HepG2 (cell line): ENCODE results near the gene SNRPD3. TPM values are rescaled to one million over a fixed set of nuclear protein-coding genes. Genes with fewer than 3 reads are reported as not detected.

Experiments used
- FOSL1 ChIP-seq: sonication (generic); formaldehyde crosslinking; IDR thresholded peaks from 2 replicates; pipeline ENCODE4 v1.9.0; 2021; ENCODE audit warnings: missing genetic modification reagents, borderline replicate concordance
- FOXJ3 ChIP-seq: sonication (generic); formaldehyde crosslinking; IDR thresholded peaks from 2 replicates; pipeline ENCODE4 v1.4.0; 2020; ENCODE audit warnings: missing genetic modification reagents, mild to moderate bottlenecking, borderline replicate concordance
- GPN1 ChIP-seq: sonication (generic); formaldehyde crosslinking; IDR thresholded peaks from 2 replicates; pipeline ENCODE4 v1.5.1; 2020; ENCODE audit warnings: missing genetic modification reagents, borderline replicate concordance
- NR2F2 ChIP-seq: IDR thresholded peaks from 2 replicates; pipeline ENCODE4 v1.6.1; 2012; ENCODE audit warnings: low read depth, inconsistent platforms, borderline replicate concordance
- PHF8 ChIP-seq: sonication (generic); formaldehyde crosslinking; IDR thresholded peaks from 2 replicates; pipeline ENCODE4 v1.5.0; 2020; ENCODE audit warnings: missing genetic modification reagents
- PLRG1 ChIP-seq: fragments of 450-650 bp; conservative IDR thresholded peaks from 2 replicates; pipeline ENCODE4 v1.6.1; 2016
- SMAD9 ChIP-seq: sonication (generic); formaldehyde crosslinking; IDR thresholded peaks from 2 replicates; pipeline ENCODE4 v1.5.1; 2020; ENCODE audit warnings: mild to moderate bottlenecking, missing genetic modification reagents
- TAF15 ChIP-seq: fragments of 200-400 bp; formaldehyde crosslinking; IDR thresholded peaks from one replicate; pipeline ENCODE4 v1.6.1; 2018; ENCODE audit warnings: mild to moderate bottlenecking, low read depth, low read length; ENCODE audit not compliant: poor library complexity, severe bottlenecking
- TOPORS ChIP-seq: sonication (generic); formaldehyde crosslinking; IDR thresholded peaks from 2 replicates; pipeline ENCODE4 v1.8.0; 2023; ENCODE audit warnings: mild to moderate bottlenecking, missing genetic modification reagents
- ZNF260 ChIP-seq: sonication (generic); formaldehyde crosslinking; IDR thresholded peaks from 2 replicates; pipeline ENCODE4 v1.4.0; 2020; ENCODE audit warnings: missing genetic modification reagents, low read depth, mild to moderate bottlenecking, borderline replicate concordance
- ZNF296 ChIP-seq: sonication (generic); formaldehyde crosslinking; conservative IDR thresholded peaks from 2 replicates; pipeline ENCODE4 v1.5.0; 2020; ENCODE audit warnings: mild to moderate bottlenecking, missing genetic modification reagents
- ZNF432 ChIP-seq: sonication (generic); formaldehyde crosslinking; IDR thresholded peaks from 2 replicates; pipeline ENCODE4 v1.5.0; 2020; ENCODE audit warnings: missing genetic modification reagents, mild to moderate bottlenecking, borderline replicate concordance
- ZNF484 ChIP-seq: sonication (generic); formaldehyde crosslinking; IDR thresholded peaks from 2 replicates; pipeline ENCODE4 v1.5.1; 2020; ENCODE audit warnings: mild to moderate bottlenecking, low read depth, missing genetic modification reagents, borderline replicate concordance
- ZNF746 ChIP-seq: sonication (generic); formaldehyde crosslinking; IDR thresholded peaks from 2 replicates; pipeline ENCODE4 v1.8.0; 2022; ENCODE audit warnings: mild to moderate bottlenecking, missing genetic modification reagents
- polyA plus RNA-seq, 8 experiments: library from polyadenylated mRNA; depleted of rRNA in 3 of 8; stranded (reverse) in 7 of 8; unstranded in 1 of 8; fragments of >200 nt; fragmentation: Illumina TruSeq in 4 of 8; extraction: Trizol in 4 of 8; gene quantifications; 2 replicates each; pipeline versions ENCODE4 v1.2.1 to v1.2.3, GENCODE V29; 2011 to 2016; ENCODE audit warnings: low read depth in 4 of 8, missing spikeins in 1 of 8, mixed read lengths in 1 of 8; ENCODE audit not compliant: insufficient read depth in 1 of 8
- total RNA-seq, 5 experiments: library from RNA; depleted of rRNA; stranded (reverse); fragments of >200 nt; fragmentation: Illumina TruSeq; extraction: Trizol; gene quantifications; 2 replicates each; pipeline ENCODE4 v1.2.3, GENCODE V29; 2016; ENCODE audit warnings: low read depth in 1 of 5
- TF ChIP-seq, protein P1 (sequence below): sonication (generic); formaldehyde crosslinking; IDR thresholded peaks from 2 replicates; pipeline ENCODE4 v1.4.0; 2020; ENCODE audit warnings: mild to moderate bottlenecking, missing genetic modification reagents
- TF ChIP-seq, protein P2 (sequence below): sonication (generic); formaldehyde crosslinking; IDR thresholded peaks from 2 replicates; pipeline ENCODE4 v1.5.0; 2020; ENCODE audit warnings: mild to moderate bottlenecking, missing genetic modification reagents
- TF ChIP-seq, protein P3 (sequence below): sonication (generic); formaldehyde crosslinking; IDR thresholded peaks from 2 replicates; pipeline ENCODE4 v1.4.0; 2020; ENCODE audit warnings: missing genetic modification reagents, mild to moderate bottlenecking, borderline replicate concordance
- TF ChIP-seq, protein P4 (sequence below): sonication (generic); formaldehyde crosslinking; IDR thresholded peaks from 2 replicates; pipeline ENCODE4 v1.8.0; 2023; ENCODE audit warnings: mild to moderate bottlenecking, missing genetic modification reagents
- TF ChIP-seq, protein P5 (sequence below): sonication (generic); formaldehyde crosslinking; IDR thresholded peaks from 2 replicates; pipeline ENCODE4 v1.5.1; 2020; ENCODE audit warnings: missing genetic modification reagents, mild to moderate bottlenecking, borderline replicate concordance
- TF ChIP-seq, protein P6 (sequence below): sonication (generic); formaldehyde crosslinking; IDR thresholded peaks from 2 replicates; pipeline ENCODE4 v1.4.0; 2020; ENCODE audit warnings: missing genetic modification reagents

Gene SNRPD3
- total and polyA plus RNA-seq, 2 of the 13 experiments (the other 11 are each of a cell fraction or from before 2014, with no cell fraction given): 110 to 209 TPM

DNA sequence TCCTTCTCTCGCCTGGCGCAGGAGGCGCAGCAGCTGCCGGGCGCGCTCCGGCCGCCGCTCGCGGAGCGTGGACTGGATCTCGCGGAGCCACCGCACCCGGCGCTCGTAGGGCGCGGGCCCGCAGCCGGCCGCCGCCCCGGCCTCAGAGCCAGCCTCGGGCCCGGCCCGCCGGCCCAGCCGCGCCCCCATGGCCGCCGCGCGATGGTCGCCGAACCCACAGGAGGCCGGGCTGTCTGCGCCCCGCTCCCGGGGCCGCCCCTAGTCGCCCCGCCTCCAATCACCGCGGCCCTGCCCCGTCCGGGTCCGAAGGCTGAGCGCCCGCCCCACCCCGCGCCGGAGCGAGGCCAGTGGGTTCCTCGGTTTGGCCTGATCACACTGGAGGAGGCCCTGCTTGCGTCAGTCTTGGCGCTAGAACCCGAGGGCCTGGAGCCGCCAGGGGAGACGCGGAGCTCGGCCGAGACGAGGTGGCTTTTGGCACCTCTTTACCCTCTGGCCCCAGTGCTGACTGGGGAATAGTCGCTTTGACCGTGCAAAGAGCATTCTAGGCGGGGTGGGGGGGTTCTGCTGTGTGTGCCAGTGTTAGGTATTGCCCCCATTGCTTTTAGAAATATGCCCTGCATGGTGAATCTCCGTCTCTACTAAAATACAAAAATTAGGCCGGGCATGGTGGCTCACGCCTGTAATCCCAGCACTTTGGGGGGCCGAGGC, 37.2 kb downstream of the SNRPD3 start, which contains the start of gene LRRC75B (continued):
- peak; percentile 66 for TF ChIP-seq PHF8
- no peak for TF ChIP-seq PLRG1
- TF ChIP-seq, protein P1, sequence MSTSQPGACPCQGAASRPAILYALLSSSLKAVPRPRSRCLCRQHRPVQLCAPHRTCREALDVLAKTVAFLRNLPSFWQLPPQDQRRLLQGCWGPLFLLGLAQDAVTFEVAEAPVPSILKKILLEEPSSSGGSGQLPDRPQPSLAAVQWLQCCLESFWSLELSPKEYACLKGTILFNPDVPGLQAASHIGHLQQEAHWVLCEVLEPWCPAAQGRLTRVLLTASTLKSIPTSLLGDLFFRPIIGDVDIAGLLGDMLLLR: no peak; the same call in 1 of the 2 replicates
- TF ChIP-seq, protein P2, sequence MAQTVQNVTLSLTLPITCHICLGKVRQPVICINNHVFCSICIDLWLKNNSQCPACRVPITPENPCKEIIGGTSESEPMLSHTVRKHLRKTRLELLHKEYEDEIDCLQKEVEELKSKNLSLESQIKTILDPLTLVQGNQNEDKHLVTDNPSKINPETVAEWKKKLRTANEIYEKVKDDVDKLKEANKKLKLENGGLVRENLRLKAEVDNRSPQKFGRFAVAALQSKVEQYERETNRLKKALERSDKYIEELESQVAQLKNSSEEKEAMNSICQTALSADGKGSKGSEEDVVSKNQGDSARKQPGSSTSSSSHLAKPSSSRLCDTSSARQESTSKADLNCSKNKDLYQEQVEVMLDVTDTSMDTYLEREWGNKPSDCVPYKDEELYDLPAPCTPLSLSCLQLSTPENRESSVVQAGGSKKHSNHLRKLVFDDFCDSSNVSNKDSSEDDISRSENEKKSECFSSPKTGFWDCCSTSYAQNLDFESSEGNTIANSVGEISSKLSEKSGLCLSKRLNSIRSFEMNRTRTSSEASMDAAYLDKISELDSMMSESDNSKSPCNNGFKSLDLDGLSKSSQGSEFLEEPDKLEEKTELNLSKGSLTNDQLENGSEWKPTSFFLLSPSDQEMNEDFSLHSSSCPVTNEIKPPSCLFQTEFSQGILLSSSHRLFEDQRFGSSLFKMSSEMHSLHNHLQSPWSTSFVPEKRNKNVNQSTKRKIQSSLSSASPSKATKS (CRISPR knock-in tag): no peak; the same call in 1 of the 2 replicates
- TF ChIP-seq, protein P3, sequence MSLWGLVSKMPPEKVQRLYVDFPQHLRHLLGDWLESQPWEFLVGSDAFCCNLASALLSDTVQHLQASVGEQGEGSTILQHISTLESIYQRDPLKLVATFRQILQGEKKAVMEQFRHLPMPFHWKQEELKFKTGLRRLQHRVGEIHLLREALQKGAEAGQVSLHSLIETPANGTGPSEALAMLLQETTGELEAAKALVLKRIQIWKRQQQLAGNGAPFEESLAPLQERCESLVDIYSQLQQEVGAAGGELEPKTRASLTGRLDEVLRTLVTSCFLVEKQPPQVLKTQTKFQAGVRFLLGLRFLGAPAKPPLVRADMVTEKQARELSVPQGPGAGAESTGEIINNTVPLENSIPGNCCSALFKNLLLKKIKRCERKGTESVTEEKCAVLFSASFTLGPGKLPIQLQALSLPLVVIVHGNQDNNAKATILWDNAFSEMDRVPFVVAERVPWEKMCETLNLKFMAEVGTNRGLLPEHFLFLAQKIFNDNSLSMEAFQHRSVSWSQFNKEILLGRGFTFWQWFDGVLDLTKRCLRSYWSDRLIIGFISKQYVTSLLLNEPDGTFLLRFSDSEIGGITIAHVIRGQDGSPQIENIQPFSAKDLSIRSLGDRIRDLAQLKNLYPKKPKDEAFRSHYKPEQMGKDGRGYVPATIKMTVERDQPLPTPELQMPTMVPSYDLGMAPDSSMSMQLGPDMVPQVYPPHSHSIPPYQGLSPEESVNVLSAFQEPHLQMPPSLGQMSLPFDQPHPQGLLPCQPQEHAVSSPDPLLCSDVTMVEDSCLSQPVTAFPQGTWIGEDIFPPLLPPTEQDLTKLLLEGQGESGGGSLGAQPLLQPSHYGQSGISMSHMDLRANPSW (CRISPR knock-in tag): no peak
- TF ChIP-seq ZNF432 (CRISPR knock-in tag): no peak
- TF ChIP-seq, protein P4, sequence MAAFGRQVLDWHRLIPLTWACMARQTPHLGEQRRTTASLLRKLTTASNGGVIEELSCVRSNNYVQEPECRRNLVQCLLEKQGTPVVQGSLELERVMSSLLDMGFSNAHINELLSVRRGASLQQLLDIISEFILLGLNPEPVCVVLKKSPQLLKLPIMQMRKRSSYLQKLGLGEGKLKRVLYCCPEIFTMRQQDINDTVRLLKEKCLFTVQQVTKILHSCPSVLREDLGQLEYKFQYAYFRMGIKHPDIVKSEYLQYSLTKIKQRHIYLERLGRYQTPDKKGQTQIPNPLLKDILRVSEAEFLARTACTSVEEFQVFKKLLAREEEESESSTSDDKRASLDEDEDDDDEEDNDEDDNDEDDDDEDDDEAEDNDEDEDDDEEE: no peak
- TF ChIP-seq, protein P5, sequence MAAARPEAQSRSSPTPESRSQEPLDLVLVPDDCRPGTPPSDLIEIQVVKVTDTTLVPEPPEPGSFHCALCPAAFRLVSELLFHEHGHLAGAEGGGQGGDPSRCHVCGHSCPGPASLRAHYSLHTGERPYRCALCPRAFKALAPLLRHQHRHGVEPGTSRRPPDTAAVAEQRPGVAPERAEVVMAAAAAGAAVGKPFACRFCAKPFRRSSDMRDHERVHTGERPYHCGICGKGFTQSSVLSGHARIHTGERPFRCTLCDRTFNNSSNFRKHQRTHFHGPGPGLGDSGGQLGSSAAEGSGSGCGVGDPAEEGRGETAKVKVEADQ (CRISPR knock-in tag): no peak; the same call in 1 of the 2 replicates
- no peak for TF ChIP-seq FOSL1 (CRISPR knock-in tag)
- no peak for TF ChIP-seq ZNF484 (CRISPR knock-in tag)
- no peak for TF ChIP-seq FOXJ3 (CRISPR knock-in tag)
- TF ChIP-seq, protein P6, sequence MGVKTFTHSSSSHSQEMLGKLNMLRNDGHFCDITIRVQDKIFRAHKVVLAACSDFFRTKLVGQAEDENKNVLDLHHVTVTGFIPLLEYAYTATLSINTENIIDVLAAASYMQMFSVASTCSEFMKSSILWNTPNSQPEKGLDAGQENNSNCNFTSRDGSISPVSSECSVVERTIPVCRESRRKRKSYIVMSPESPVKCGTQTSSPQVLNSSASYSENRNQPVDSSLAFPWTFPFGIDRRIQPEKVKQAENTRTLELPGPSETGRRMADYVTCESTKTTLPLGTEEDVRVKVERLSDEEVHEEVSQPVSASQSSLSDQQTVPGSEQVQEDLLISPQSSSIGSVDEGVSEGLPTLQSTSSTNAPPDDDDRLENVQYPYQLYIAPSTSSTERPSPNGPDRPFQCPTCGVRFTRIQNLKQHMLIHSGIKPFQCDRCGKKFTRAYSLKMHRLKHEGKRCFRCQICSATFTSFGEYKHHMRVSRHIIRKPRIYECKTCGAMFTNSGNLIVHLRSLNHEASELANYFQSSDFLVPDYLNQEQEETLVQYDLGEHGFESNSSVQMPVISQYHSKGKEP: no peak
- TF ChIP-seq ZNF260 (CRISPR knock-in tag): no peak
- TF ChIP-seq ZNF746: peak; percentile 56; the same call in 1 of the 2 replicates
- TF ChIP-seq SMAD9 (CRISPR knock-in tag): no peak
- no peak for TF ChIP-seq ZNF296 (CRISPR knock-in tag)
- no peak; the same call in 1 of the 2 replicates for TF ChIP-seq NR2F2
- peak; percentile 81; the same call in 1 of the 2 replicates for TF ChIP-seq TOPORS (CRISPR knock-in tag)
- peak; percentile 54 for TF ChIP-seq TAF15
- no peak for TF ChIP-seq GPN1
